Testis (tissue), 2 donors: ENCODE results near the gene QPRT.

Source experiments
- CTCF ChIP-seq, 3 experiments: fragments of 450-650 bp in 2 of 3; fragments of 200-600 bp in 1 of 3; sonication (generic) in 1 of 3; IDR thresholded peaks; one replicate each; pipeline ENCODE4 v1.5.1; 2016 to 2019; ENCODE audit warnings: antibody characterized with exemption in 3 of 3, mild to moderate bottlenecking in 2 of 3, moderate library complexity in 1 of 3
- POLR2A ChIP-seq: fragments of 450-650 bp; IDR thresholded peaks from one replicate; pipeline ENCODE4 v1.6.1; 2017; ENCODE audit warnings: antibody characterized with exemption, mild to moderate bottlenecking, moderate library complexity

GRCh38 chr16:29745853-29746345 lies 66.9 kb downstream of the QPRT start, which contains the start of gene C16orf54:
- no peak for TF ChIP-seq CTCF (IDR thresholded peaks at IDR 0.05)
- no peak for TF ChIP-seq POLR2A
